Kidney (tissue), 14 donors: ENCODE results near the gene SNTB2. TPM values are rescaled to one million over a fixed set of nuclear protein-coding genes. Genes with fewer than 3 reads are reported as not detected.

Experiments
- DNase-seq, 5 donors: peaks; one replicate each; pipeline ENCODE4 v3.0.0-alpha.2; 2013 to 2020
- FAIRE-seq: peaks from 2 replicates; lab custom pipeline; 2012; peaks lifted over from hg19 to GRCh38; lab: Jason Lieb, UNC
- H3K27ac ChIP-seq, 2 donors: one replicate each; pipeline ENCODE4 v1.7.0; 2013; ENCODE audit warnings: low read depth in 2 of 2, low read length in 2 of 2, inconsistent platforms in 1 of 2
- H3K27me3 ChIP-seq: one replicate; pipeline ENCODE4 v1.7.1; 2013; ENCODE audit warnings: low read length, inconsistent platforms; ENCODE audit not compliant: control insufficient read depth, insufficient read depth
- H3K36me3 ChIP-seq, 3 donors: one replicate each; pipeline versions ENCODE4 v1.7.0 to v1.7.1; 2013; ENCODE audit warnings: low read length in 3 of 3, control low read depth in 1 of 3, inconsistent platforms in 1 of 3; ENCODE audit not compliant: insufficient read depth in 3 of 3, control insufficient read depth in 2 of 3
- H3K4me1 ChIP-seq, 3 donors: one replicate each; pipeline versions ENCODE4 v1.7.0 to v1.7.1; 2013; ENCODE audit warnings: low read length in 3 of 3, inconsistent platforms in 1 of 3, low read depth in 1 of 3; ENCODE audit not compliant: control insufficient read depth in 2 of 3, insufficient read depth in 2 of 3
- H3K4me3 ChIP-seq, 3 donors: one replicate each; pipeline versions ENCODE4 v1.7.0 to v1.8.1; 2013; ENCODE audit warnings: low read length in 3 of 3, control low read depth in 1 of 3, inconsistent platforms in 1 of 3
- H3K9ac ChIP-seq, 3 donors: one replicate each; pipeline versions ENCODE4 v1.7.0 to v1.7.1; 2013; ENCODE audit warnings: low read length in 3 of 3, control low read depth in 1 of 3, inconsistent platforms in 1 of 3
- H3K9me3 ChIP-seq, 3 donors: one replicate each; pipeline versions ENCODE4 v1.7.0 to v1.7.1; 2013; ENCODE audit warnings: low read length in 3 of 3, control low read depth in 1 of 3, inconsistent platforms in 1 of 3; ENCODE audit not compliant: control insufficient read depth in 2 of 3, insufficient read depth in 1 of 3
- intact Hi-C: fragments of 100-400 bp; cut with DNase I; formaldehyde crosslinking; loops from one replicate; pipeline ENCODE4 v1.11.1; 2022
- polyA plus RNA-seq: library from polyadenylated mRNA; stranded (reverse); fragments of 350-450 nt; fragmentation: Illumina TruSeq; extraction: RNeasy Lipid Tissue Mini Kit (QIAGEN cat#74804); gene quantifications from one replicate; pipeline ENCODE4 v1.2.3, GENCODE V29; 2014; ENCODE audit warnings: low read depth, low replicate concordance; ENCODE audit not compliant: insufficient read depth
- total RNA-seq: library from RNA; stranded (reverse); fragmentation: NEBNext Ultra II Directional; extraction: Animal tissue kit (Norgen Biotek cat#: 25700); gene quantifications from one replicate; pipeline ENCODE4 v1.2.1, GENCODE V29; 2021
- TF ChIP-seq, protein P1 (sequence below): IDR thresholded peaks from 3 replicates; pipeline ENCODE4 v1.5.1; 2012; ENCODE audit warnings: mild to moderate bottlenecking, moderate library complexity, borderline replicate concordance; ENCODE audit not compliant: insufficient read depth; ENCODE audit errors: extremely low read depth
- donor health status: control.
- donor health status: control.
- donor health status: control.
- donor health status: control.
- donor health status: control.
- donor health status: DM: yes; HTN: yes; CAD: no.
- donor health status: Normal renal cell carcinoma (clear cell type).

The SNTB2 gene
- total and polyA plus RNA-seq, 2 donors from 2014 or later: 4.8 to 45.1 TPM

DNA sequence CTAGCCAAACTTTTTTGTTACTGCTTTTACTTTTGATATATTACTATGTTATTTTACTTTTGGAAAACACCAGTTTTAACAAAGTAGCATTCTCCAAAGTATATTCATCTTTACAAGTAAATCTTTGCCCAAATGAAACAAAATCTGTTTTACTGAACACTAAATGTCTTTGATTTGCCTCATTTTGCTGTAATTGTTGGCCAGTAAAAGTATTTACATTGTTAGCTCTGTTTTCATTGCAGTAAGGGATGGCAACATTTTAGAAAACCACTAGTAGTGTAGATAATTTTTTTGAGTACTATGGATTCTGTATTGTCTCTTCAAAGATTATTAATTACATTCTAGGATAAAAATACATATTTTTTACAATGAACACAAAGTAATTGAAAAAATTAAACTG, 10.6 kb downstream of the SNTB2 start:
- no peaks in the 10 kb centered on the region for H3K9me3 ChIP-seq
- TF ChIP-seq, protein P1, sequence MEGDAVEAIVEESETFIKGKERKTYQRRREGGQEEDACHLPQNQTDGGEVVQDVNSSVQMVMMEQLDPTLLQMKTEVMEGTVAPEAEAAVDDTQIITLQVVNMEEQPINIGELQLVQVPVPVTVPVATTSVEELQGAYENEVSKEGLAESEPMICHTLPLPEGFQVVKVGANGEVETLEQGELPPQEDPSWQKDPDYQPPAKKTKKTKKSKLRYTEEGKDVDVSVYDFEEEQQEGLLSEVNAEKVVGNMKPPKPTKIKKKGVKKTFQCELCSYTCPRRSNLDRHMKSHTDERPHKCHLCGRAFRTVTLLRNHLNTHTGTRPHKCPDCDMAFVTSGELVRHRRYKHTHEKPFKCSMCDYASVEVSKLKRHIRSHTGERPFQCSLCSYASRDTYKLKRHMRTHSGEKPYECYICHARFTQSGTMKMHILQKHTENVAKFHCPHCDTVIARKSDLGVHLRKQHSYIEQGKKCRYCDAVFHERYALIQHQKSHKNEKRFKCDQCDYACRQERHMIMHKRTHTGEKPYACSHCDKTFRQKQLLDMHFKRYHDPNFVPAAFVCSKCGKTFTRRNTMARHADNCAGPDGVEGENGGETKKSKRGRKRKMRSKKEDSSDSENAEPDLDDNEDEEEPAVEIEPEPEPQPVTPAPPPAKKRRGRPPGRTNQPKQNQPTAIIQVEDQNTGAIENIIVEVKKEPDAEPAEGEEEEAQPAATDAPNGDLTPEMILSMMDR: no peak
- intact Hi-C loops: no loop called here
- no peaks in the 10 kb centered on the region for H3K36me3 ChIP-seq
- no peaks in the 10 kb centered on the region for H3K27me3 ChIP-seq
- H3K4me3 ChIP-seq: no peak overlapping the region
- H3K9ac ChIP-seq: no peak overlapping the region
- FAIRE-seq: no peak
- no peaks in the 10 kb centered on the region for H3K4me1 ChIP-seq
- no peak overlapping the region for H3K27ac ChIP-seq
- DNase-seq: no peak

DNA sequence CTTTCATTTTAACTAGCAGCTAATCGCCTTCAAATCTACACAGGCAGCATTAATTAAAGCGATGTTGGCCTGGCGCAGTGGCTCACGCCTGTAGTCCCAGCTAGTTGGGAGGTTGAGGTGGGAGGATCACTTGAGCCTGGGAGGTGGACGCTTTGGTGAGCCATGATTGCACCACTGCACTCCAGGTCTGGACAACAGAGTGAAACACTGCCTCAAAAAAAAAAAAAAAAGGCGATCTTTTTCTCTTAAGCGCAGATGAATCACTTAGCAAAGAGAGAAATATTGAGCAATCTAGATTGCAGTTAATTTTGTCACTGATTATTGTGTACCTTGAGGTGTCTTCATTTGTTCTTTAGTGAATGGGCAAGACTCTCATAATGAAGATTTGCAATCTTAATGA, 12.4 kb downstream of the SNTB2 start:
- no peaks in the 10 kb centered on the region for H3K36me3 ChIP-seq
- H3K9me3 ChIP-seq: no peaks in the 10 kb centered on the region
- H3K27me3 ChIP-seq: no peaks in the 10 kb centered on the region
- DNase-seq (no peak), FAIRE-seq (no peak)
- no peak overlapping the region for H3K9ac ChIP-seq
- H3K4me3 ChIP-seq: no peak overlapping the region
- TF ChIP-seq, protein P1: no peak
- no peak overlapping the region for H3K27ac ChIP-seq
- intact Hi-C loops: no loop called here
- H3K4me1 ChIP-seq: no peaks in the 10 kb centered on the region

DNA sequence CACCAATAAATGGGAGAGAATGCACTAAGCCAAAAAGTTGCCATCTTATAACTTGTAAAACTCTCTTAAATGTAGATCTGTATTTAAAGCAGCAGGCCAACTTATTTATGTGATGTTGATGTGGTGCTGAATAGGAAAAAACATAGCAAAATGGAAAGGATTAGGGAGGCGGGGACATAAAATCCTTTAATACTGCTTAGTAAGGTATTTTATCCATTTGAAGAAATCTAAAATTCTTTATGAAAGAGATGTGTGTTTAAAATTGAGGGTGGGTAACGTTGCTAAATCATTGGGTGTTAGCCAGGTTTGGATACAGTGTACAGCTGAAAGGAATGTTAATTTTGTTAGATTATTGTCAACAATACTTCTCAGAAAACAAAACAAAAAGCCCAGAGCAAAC, 14.3 kb downstream of the SNTB2 start:
- no peak overlapping the region for H3K4me3 ChIP-seq
- intact Hi-C loops: no loop called here
- no peak overlapping the region for H3K9ac ChIP-seq
- DNase-seq (no peak), FAIRE-seq (no peak)
- H3K9me3 ChIP-seq: no peaks in the 10 kb centered on the region
- H3K27ac ChIP-seq: no peak overlapping the region
- H3K36me3 ChIP-seq: no peaks in the 10 kb centered on the region
- no peaks in the 10 kb centered on the region for H3K27me3 ChIP-seq
- TF ChIP-seq, protein P1: no peak
- no peaks in the 10 kb centered on the region for H3K4me1 ChIP-seq

DNA sequence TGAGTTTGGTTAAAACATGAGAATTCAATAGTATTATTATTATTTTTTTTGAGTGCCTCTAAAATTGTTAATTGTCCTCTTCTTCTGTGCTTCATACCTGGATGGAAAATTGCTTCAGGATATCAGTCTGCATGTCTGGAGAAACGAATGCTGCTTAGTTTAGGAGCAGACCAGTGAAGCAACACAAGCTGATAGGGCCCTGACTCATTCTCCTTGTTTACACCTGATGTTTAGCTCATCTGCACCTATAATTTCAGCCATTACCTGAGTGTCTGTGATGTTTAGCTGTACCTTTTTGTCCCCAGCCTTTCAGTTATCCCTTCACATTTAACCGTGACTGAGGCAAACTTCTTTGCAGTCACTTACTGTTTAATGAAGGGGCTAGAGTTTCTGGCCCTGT, 14.8 kb downstream of the SNTB2 start:
- H3K9ac ChIP-seq: no peak overlapping the region
- no peak for FAIRE-seq
- H3K27ac ChIP-seq: no peak overlapping the region
- no peak for DNase-seq
- no peak overlapping the region for H3K4me3 ChIP-seq
- TF ChIP-seq, protein P1: no peak
- H3K4me1 ChIP-seq: no peaks in the 10 kb centered on the region
- H3K27me3 ChIP-seq: no peaks in the 10 kb centered on the region
- no peaks in the 10 kb centered on the region for H3K36me3 ChIP-seq
- intact Hi-C loops: no loop called here
- no peaks in the 10 kb centered on the region for H3K9me3 ChIP-seq
